Measurements from ENCODE around the gene SEC31A. TPM values are rescaled to one million over a fixed set of nuclear protein-coding genes. Genes with fewer than 3 reads are reported as not detected.
A peak's percentile ranks its signal among the peaks of the same experiment; 100 is the strongest.

SEC31A gene
- total and polyA plus RNA-seq, 2 experiments from 2014 or later = 226 to 306 TPM

GRCh38 chr4:82850684-82851083 lies 40.3 kb downstream of the SEC31A start:
- Histone ChIP-seq H3K4me1 (ENCODE audit: insufficient read depth) (no peaks in the 10 kb centered on the region), H3K36me3 (replicated peaks; ENCODE audit: insufficient read depth, low read depth) (peaks cover 6% of the 10 kb centered on the region), H3K9me3 (ENCODE audit: low read depth) (no peaks in the 10 kb centered on the region), H3K27ac (no peak overlapping the region), H3K4me3 (no peak overlapping the region), H4K20me1 (ENCODE audit: insufficient read depth, poor library complexity, severe bottlenecking) (peaks cover 20% of the 10 kb centered on the region), H3K27me3 (no peaks in the 10 kb centered on the region), H2AFZ (no peak overlapping the region), H3K79me2 (peaks cover 37% of the 10 kb centered on the region), H3K4me2 (no peak overlapping the region), H3K9me2 (replicated peaks; ENCODE audit: insufficient read depth) (no peaks in the 10 kb centered on the region)
- TF ChIP-seq EZH2 (IDR thresholded peaks at IDR 0.05; ENCODE audit: borderline replicate concordance) = no peak
- TF ChIP-seq CTCF (IDR thresholded peaks at IDR 0.05; ENCODE audit: poor library complexity) = no peak
- no peak for TF ChIP-seq EZH2phosphoT487 (IDR thresholded peaks at IDR 0.05; ENCODE audit: low read depth, severe bottlenecking, unreplicated experiment)
- no peak for DNase-seq (ENCODE audit: low spot score)

GRCh38 chr4:82848706-82849105 lies 42.2 kb downstream of the SEC31A start:
- H3K79me2 ChIP-seq = peaks cover 37% of the 10 kb centered on the region
- H3K9me2 ChIP-seq (replicated peaks; ENCODE audit: insufficient read depth) = no peaks in the 10 kb centered on the region
- H3K4me2 ChIP-seq = no peak overlapping the region
- no peak for TF ChIP-seq EZH2phosphoT487 (IDR thresholded peaks at IDR 0.05; ENCODE audit: low read depth, severe bottlenecking, unreplicated experiment)
- no peak for TF ChIP-seq EZH2 (IDR thresholded peaks at IDR 0.05; ENCODE audit: borderline replicate concordance)
- no peak for TF ChIP-seq CTCF (IDR thresholded peaks at IDR 0.05; ENCODE audit: poor library complexity)
- H3K27me3 ChIP-seq = no peaks in the 10 kb centered on the region
- H3K4me3 ChIP-seq = no peak overlapping the region
- 95% methylated on average over 3 of the region's 3 CpGs for WGBS (ENCODE audit: low lambda C conversion rate, missing lambda C conversion rate)
- H3K9me3 ChIP-seq (ENCODE audit: low read depth) = no peaks in the 10 kb centered on the region
- H4K20me1 ChIP-seq (ENCODE audit: insufficient read depth, poor library complexity, severe bottlenecking) = peaks cover 16% of the 10 kb centered on the region
- no peak overlapping the region for H3K27ac ChIP-seq
- H2AFZ ChIP-seq = no peak overlapping the region
- peaks cover 6% of the 10 kb centered on the region for H3K36me3 ChIP-seq (replicated peaks; ENCODE audit: insufficient read depth, low read depth)
- H3K4me1 ChIP-seq (ENCODE audit: insufficient read depth) = no peaks in the 10 kb centered on the region
- no peak for DNase-seq (ENCODE audit: low spot score)

- TF ChIP-seq CTCF (IDR thresholded peaks at IDR 0.05; ENCODE audit: poor library complexity) (peak; percentile 38), EZH2phosphoT487 (IDR thresholded peaks at IDR 0.05; ENCODE audit: low read depth, severe bottlenecking, unreplicated experiment) (no peak)
- peaks cover 15% of the 10 kb centered on the region for H3K79me2 ChIP-seq
- H3K4me1 ChIP-seq (ENCODE audit: insufficient read depth) = no peaks in the 10 kb centered on the region
- no peaks in the 10 kb centered on the region for H3K9me3 ChIP-seq (ENCODE audit: low read depth)
- peaks cover 5% of the 10 kb centered on the region for H4K20me1 ChIP-seq (ENCODE audit: insufficient read depth, poor library complexity, severe bottlenecking)
- peaks cover 8% of the 10 kb centered on the region for H3K36me3 ChIP-seq (replicated peaks; ENCODE audit: insufficient read depth, low read depth)
- no peak overlapping the region for H2AFZ ChIP-seq
- H3K4me2 ChIP-seq = no peak overlapping the region
- H3K9me2 ChIP-seq (replicated peaks; ENCODE audit: insufficient read depth) = no peaks in the 10 kb centered on the region
- H3K27ac ChIP-seq = no peak overlapping the region
- DNase-seq (ENCODE audit: low spot score) = peak; percentile 12
- H3K4me3 ChIP-seq = no peak overlapping the region
- H3K27me3 ChIP-seq = no peaks in the 10 kb centered on the region
Measured at GRCh38 chr4:82842593-82842992, 48.4 kb downstream of the SEC31A start.

GRCh38 chr4:82839624-82840023 lies 51.3 kb downstream of the SEC31A start:
- H3K4me2 ChIP-seq = no peak overlapping the region
- no peaks in the 10 kb centered on the region for H3K27me3 ChIP-seq
- no peak overlapping the region for H2AFZ ChIP-seq
- H3K9me3 ChIP-seq (ENCODE audit: low read depth) = no peaks in the 10 kb centered on the region
- 86% methylated on average over 1 of the region's 1 CpG for WGBS (ENCODE audit: low lambda C conversion rate, missing lambda C conversion rate)
- H3K4me3 ChIP-seq = no peak overlapping the region
- no peaks in the 10 kb centered on the region for H4K20me1 ChIP-seq (ENCODE audit: insufficient read depth, poor library complexity, severe bottlenecking)
- H3K36me3 ChIP-seq (replicated peaks; ENCODE audit: insufficient read depth, low read depth) = peaks cover 8% of the 10 kb centered on the region
- H3K27ac ChIP-seq = no peak overlapping the region
- H3K9me2 ChIP-seq (replicated peaks; ENCODE audit: insufficient read depth) = no peaks in the 10 kb centered on the region
- peaks cover 11% of the 10 kb centered on the region for H3K79me2 ChIP-seq
- TF ChIP-seq EZH2phosphoT487 (IDR thresholded peaks at IDR 0.05; ENCODE audit: low read depth, severe bottlenecking, unreplicated experiment) = no peak
- TF ChIP-seq CTCF (IDR thresholded peaks at IDR 0.05; ENCODE audit: poor library complexity) = no peak
- no peak for TF ChIP-seq EZH2 (IDR thresholded peaks at IDR 0.05; ENCODE audit: borderline replicate concordance)
- DNase-seq (ENCODE audit: low spot score) = no peak
- H3K4me1 ChIP-seq (ENCODE audit: insufficient read depth) = no peaks in the 10 kb centered on the region
